ENCODE results near the gene EIF4E2.

GRCh38 chr2:232556426-232556825 lies 5.9 kb downstream of the EIF4E2 start:
- TF ChIP-seq POLR2AphosphoS5 (IDR thresholded peaks at IDR 0.05) (no peak), POLR2A (IDR thresholded peaks at IDR 0.05) (no peak)

Measured in stomach (tissue), 4 donors.